Lower leg skin (tissue), 3 donors: ENCODE measurements around the gene HTR6.

Experiments
- CTCF ChIP-seq, 3 donors: fragments of 450-650 bp; IDR thresholded peaks; one replicate each; pipeline ENCODE4 v1.5.1; 2016; ENCODE audit warnings: antibody characterized with exemption in 3 of 3, mild to moderate bottlenecking in 3 of 3, moderate library complexity in 2 of 3
- POLR2A ChIP-seq, 2 donors: fragments of 450-650 bp; IDR thresholded peaks; one replicate each; pipeline ENCODE4 v1.6.1; 2016 to 2017; ENCODE audit warnings: antibody characterized with exemption in 2 of 2, mild to moderate bottlenecking in 1 of 2, moderate library complexity in 1 of 2

GRCh38 chr1:19621274-19621950, 43.3 kb upstream of the HTR6 start:
- TF ChIP-seq CTCF (IDR thresholded peaks at IDR 0.05) (no peak), POLR2A (IDR thresholded peaks at IDR 0.05) (no peak)
